Glomerular visceral epithelial cell (primary cell): ENCODE measurements around the gene AFDN.

Experiments used
- DNase-seq: peaks from one replicate; pipeline ENCODE4 v3.0.0-alpha.2; 2016; ENCODE audit errors: extremely low spot score

The AFDN gene

DNA sequence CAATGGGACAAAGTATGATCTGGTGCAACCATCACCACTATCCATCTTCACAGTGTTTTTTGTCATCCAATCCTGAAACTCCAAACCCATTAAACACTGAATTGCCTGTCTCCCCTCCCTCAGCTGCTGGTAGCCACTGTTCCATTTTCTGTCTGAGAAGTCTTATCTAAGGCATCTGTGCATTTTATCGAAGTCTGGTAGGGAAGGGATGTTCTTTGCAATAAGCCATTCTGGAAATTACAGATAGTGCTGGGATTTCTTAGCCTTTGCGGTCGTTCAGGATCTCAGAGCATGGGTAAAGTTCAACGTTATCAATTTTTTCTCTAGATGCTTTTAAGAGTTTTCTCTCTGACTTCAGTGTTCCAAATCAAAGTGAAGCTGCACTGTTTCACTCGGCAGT, 194.9 kb downstream of the AFDN start:
- no peak for DNase-seq
